ENCODE data around the gene TUBB4B. TPM values are rescaled to one million over a fixed set of nuclear protein-coding genes. Genes with fewer than 3 reads are reported as not detected.
A peak's percentile ranks its signal among the peaks of the same experiment; 100 is the strongest.

Gene TUBB4B
- total RNA-seq, 1 donor: 67.7 TPM

DNA sequence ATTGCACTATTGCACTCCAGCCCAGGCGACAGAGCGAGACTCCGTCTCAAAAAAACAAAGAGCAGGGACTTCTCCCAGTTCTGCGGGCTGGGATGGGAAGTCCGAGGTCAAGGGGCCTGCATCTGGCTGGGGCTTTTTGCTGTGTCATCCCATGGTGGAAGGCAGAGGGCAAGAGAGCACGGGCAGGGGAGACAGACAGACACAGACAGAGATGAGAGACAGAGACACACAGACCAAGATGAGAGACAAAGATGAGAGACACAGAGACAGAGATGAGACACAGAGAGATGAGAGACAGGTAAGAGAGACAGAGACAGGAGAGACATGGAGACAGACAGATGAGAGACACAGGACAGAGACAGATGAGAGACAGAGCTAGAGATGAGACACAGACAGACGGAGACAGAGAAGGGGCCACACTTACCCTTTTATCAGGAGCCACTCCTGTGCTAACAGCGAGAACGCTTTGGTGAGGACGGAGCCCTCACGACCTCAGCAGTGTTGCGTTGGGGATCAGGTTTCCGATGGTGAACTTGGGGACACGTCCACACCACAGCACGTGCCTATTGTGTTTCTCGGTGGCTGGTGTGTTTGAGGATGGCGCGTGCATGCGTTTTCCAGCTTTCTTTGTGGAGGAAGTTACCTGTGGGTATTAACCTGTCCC lies 27.6 kb downstream of the TUBB4B start:
- H3K4me2 ChIP-seq (ENCODE audit: insufficient read depth, low read length): no peak overlapping the region
- no peak overlapping the region for H3K4me3 ChIP-seq (ENCODE audit: insufficient read depth, low read length)
- H2AFZ ChIP-seq (ENCODE audit: low read length): no peak overlapping the region
- H3K27ac ChIP-seq (ENCODE audit: low read depth, low read length): peak overlapping the region; percentile 61
- DNase-seq (ENCODE audit: insufficient read length, low spot score, missing footprints): peak; percentile 77
- H3K36me3 ChIP-seq (ENCODE audit: insufficient read depth, low read length): peaks cover 55% of the 10 kb centered on the region
- peaks cover 17% of the 10 kb centered on the region for H3K79me2 ChIP-seq (ENCODE audit: insufficient read depth, low read length)
- H3K27me3 ChIP-seq (ENCODE audit: insufficient read depth, low read length): no peaks in the 10 kb centered on the region
- no peaks in the 10 kb centered on the region for H3K9me3 ChIP-seq (ENCODE audit: low read depth, low read length)
- TF ChIP-seq, protein P1, sequence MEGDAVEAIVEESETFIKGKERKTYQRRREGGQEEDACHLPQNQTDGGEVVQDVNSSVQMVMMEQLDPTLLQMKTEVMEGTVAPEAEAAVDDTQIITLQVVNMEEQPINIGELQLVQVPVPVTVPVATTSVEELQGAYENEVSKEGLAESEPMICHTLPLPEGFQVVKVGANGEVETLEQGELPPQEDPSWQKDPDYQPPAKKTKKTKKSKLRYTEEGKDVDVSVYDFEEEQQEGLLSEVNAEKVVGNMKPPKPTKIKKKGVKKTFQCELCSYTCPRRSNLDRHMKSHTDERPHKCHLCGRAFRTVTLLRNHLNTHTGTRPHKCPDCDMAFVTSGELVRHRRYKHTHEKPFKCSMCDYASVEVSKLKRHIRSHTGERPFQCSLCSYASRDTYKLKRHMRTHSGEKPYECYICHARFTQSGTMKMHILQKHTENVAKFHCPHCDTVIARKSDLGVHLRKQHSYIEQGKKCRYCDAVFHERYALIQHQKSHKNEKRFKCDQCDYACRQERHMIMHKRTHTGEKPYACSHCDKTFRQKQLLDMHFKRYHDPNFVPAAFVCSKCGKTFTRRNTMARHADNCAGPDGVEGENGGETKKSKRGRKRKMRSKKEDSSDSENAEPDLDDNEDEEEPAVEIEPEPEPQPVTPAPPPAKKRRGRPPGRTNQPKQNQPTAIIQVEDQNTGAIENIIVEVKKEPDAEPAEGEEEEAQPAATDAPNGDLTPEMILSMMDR (IDR thresholded peaks at IDR 0.05; ENCODE audit: extremely low read depth, low read depth, low read length): no peak
- peaks cover 11% of the 10 kb centered on the region for H4K20me1 ChIP-seq (ENCODE audit: insufficient read depth, low read length)
- peaks cover 20% of the 10 kb centered on the region for H3K4me1 ChIP-seq (ENCODE audit: insufficient read depth, low read length)

DNA sequence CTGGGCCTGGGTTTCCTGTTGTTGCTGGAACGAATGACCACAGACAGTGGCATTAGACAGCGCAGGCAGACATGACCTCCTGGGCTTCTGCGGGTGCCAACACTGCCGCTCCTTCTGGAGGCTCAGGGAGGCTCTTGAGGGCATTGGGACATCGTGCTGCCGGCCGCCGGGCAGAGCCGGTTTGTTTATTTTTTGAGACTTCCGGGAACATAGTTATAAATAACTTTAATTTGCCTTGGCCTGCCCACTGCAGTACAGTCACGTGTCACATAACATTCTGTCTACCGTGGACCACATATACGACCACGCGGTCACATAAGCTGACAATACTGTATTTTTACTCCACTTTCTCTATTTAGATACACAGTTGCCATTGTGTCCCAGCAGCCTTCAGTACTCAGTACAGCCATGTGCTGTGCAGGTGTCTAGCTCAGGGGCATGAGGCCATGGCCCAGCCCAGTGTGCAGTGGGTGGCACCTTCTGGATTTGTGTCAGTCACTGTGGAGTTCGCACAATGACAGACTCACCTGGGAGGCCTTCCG lies 28.2 kb downstream of the TUBB4B start:
- Histone ChIP-seq H3K4me2 (ENCODE audit: insufficient read depth, low read length) (no peak overlapping the region), H3K4me1 (ENCODE audit: insufficient read depth, low read length) (peaks cover 20% of the 10 kb centered on the region), H3K9me3 (ENCODE audit: low read depth, low read length) (no peaks in the 10 kb centered on the region), H3K36me3 (ENCODE audit: insufficient read depth, low read length) (peaks cover 49% of the 10 kb centered on the region), H3K79me2 (ENCODE audit: insufficient read depth, low read length) (peaks cover 17% of the 10 kb centered on the region), H2AFZ (ENCODE audit: low read length) (no peak overlapping the region), H3K27me3 (ENCODE audit: insufficient read depth, low read length) (no peaks in the 10 kb centered on the region), H3K27ac (ENCODE audit: low read depth, low read length) (peak overlapping the region; percentile 61), H3K4me3 (ENCODE audit: insufficient read depth, low read length) (no peak overlapping the region), H4K20me1 (ENCODE audit: insufficient read depth, low read length) (peaks cover 11% of the 10 kb centered on the region)
- TF ChIP-seq, protein P1 (IDR thresholded peaks at IDR 0.05; ENCODE audit: extremely low read depth, low read depth, low read length): no peak
- DNase-seq (ENCODE audit: insufficient read length, low spot score, missing footprints): peak; percentile 97

DNA sequence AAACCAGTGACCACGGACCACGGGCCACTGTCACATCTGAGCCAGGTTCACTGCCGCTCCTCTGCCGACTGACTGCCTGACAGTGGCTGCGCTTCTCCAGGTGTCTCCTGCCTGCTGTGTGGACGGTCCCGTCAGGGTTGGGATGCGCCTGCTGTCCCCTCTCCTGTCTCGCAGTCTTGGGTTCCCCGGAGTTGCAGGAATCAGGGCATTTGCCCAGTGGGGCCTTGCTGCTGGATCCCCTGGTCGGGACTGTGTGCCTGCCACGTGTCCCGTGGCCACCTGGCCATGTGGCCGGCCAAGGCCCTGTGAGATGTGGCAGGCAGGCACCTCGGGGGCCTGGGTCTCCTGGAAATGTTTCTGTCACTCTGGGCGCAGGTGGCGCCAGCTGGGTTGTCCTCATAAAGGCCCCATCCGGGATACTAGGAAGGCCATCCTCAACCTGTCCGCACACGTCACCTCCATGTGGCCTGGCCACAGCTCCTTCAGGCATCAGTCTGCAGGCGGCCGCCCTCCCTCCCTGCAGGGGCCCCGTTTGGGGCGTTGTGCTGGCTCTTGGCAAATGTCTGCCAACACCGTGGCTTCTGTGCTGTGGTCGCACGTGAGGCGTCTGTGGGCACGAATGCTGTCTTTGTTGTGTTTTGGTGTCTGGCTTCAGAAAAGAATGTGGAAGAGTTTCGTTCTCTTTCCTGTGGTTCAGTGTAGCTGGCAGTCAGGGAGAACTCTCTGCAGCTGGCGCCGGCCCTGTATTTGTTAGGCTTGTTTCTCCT lies 30.0 kb downstream of the TUBB4B start:
- H2AFZ ChIP-seq (ENCODE audit: low read length): no peak overlapping the region
- no peak overlapping the region for H3K4me3 ChIP-seq (ENCODE audit: insufficient read depth, low read length)
- peak; percentile 85 for DNase-seq (ENCODE audit: insufficient read length, low spot score, missing footprints)
- no peaks in the 10 kb centered on the region for H3K27me3 ChIP-seq (ENCODE audit: insufficient read depth, low read length)
- peaks cover 20% of the 10 kb centered on the region for H3K4me1 ChIP-seq (ENCODE audit: insufficient read depth, low read length)
- H3K27ac ChIP-seq (ENCODE audit: low read depth, low read length): no peak overlapping the region
- H3K9me3 ChIP-seq (ENCODE audit: low read depth, low read length): no peaks in the 10 kb centered on the region
- peaks cover 14% of the 10 kb centered on the region for H3K79me2 ChIP-seq (ENCODE audit: insufficient read depth, low read length)
- H4K20me1 ChIP-seq (ENCODE audit: insufficient read depth, low read length): peaks cover 11% of the 10 kb centered on the region
- no peak overlapping the region for H3K4me2 ChIP-seq (ENCODE audit: insufficient read depth, low read length)
- H3K36me3 ChIP-seq (ENCODE audit: insufficient read depth, low read length): peaks cover 42% of the 10 kb centered on the region
- TF ChIP-seq, protein P1 (IDR thresholded peaks at IDR 0.05; ENCODE audit: extremely low read depth, low read depth, low read length): no peak

DNA sequence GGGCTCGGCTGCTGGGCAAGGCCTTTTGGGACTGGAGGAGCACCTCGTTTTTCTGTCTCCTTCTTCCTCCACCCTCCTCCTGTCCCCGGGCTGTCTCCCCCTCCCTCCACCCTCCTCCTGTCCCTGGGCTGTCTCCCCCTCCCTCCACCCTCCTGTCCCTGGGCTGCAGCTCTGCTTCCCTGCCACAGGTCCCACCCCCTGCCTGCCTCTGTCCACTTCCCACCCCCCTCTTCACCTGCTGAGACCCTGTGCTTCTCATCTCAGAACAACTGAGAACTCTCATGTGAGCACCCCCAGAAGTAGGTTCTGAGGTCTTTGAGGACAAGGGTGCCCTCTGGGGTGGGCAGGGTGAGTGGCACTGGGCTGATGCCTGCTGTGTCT lies 30.6 kb downstream of the TUBB4B start:
- Histone ChIP-seq H3K4me3 (ENCODE audit: insufficient read depth, low read length) (no peak overlapping the region), H4K20me1 (ENCODE audit: insufficient read depth, low read length) (peaks cover 11% of the 10 kb centered on the region), H2AFZ (ENCODE audit: low read length) (no peak overlapping the region), H3K4me2 (ENCODE audit: insufficient read depth, low read length) (no peak overlapping the region), H3K4me1 (ENCODE audit: insufficient read depth, low read length) (peaks cover 25% of the 10 kb centered on the region), H3K27ac (ENCODE audit: low read depth, low read length) (no peak overlapping the region), H3K79me2 (ENCODE audit: insufficient read depth, low read length) (peaks cover 14% of the 10 kb centered on the region), H3K36me3 (ENCODE audit: insufficient read depth, low read length) (peaks cover 39% of the 10 kb centered on the region), H3K27me3 (ENCODE audit: insufficient read depth, low read length) (no peaks in the 10 kb centered on the region), H3K9me3 (ENCODE audit: low read depth, low read length) (no peaks in the 10 kb centered on the region)
- DNase-seq (ENCODE audit: insufficient read length, low spot score, missing footprints): peak; percentile 68
- TF ChIP-seq, protein P1 (IDR thresholded peaks at IDR 0.05; ENCODE audit: extremely low read depth, low read depth, low read length): no peak
